ENCODE results near the gene ZP4. TPM values are rescaled to one million over a fixed set of nuclear protein-coding genes. Genes with fewer than 3 reads are reported as not detected.

Gene ZP4
- total and polyA plus RNA-seq, 2 of the 8 experiments (the other 6 are each of a cell fraction or from before 2014, with no cell fraction given), result not detected

DNA sequence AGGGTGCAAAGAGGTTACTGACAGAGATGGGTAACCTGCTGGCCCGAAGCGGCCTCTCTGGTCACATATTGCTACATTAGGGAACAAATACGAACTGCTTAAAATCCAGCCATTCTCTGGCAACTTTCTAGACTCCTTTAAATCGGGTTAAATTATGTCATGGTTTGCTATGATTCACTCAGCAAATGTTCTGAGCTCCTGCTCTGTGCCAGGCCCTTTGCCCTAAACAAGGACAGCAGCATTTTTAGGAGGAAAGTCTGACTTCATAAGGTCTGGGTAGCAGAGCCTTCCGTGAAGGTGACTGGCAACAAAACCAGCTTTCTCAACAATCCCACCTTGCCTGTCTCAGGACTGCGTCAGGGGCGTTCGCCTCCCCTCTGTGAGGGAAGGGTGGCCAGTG is 15.4 kb downstream of the ZP4 start:
- FAIRE-seq, result no peak
- TF ChIP-seq KDM4A (IDR thresholded peaks at IDR 0.05; ENCODE audit: low read depth, low read length, severe bottlenecking), result no peak
- no peak for TF ChIP-seq SP2 (IDR thresholded peaks at IDR 0.05; ENCODE audit: low read length)
- TF ChIP-seq, protein P1, sequence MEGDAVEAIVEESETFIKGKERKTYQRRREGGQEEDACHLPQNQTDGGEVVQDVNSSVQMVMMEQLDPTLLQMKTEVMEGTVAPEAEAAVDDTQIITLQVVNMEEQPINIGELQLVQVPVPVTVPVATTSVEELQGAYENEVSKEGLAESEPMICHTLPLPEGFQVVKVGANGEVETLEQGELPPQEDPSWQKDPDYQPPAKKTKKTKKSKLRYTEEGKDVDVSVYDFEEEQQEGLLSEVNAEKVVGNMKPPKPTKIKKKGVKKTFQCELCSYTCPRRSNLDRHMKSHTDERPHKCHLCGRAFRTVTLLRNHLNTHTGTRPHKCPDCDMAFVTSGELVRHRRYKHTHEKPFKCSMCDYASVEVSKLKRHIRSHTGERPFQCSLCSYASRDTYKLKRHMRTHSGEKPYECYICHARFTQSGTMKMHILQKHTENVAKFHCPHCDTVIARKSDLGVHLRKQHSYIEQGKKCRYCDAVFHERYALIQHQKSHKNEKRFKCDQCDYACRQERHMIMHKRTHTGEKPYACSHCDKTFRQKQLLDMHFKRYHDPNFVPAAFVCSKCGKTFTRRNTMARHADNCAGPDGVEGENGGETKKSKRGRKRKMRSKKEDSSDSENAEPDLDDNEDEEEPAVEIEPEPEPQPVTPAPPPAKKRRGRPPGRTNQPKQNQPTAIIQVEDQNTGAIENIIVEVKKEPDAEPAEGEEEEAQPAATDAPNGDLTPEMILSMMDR (IDR thresholded peaks at IDR 0.05; ENCODE audit: control extremely low read depth in 1 of 3, insufficient read depth in 1 of 3, low read depth in 1 of 3, low read length in 3 of 3), result no peak
- no peak for TF ChIP-seq FOSL1 (IDR thresholded peaks at IDR 0.05; ENCODE audit: insufficient read depth, low read depth, low read length)
- TF ChIP-seq CHD1 (IDR thresholded peaks at IDR 0.05; ENCODE audit: low read depth, low read length), result no peak
- no peak for TF ChIP-seq TEAD4 (IDR thresholded peaks at IDR 0.05; ENCODE audit: low read depth, low read length)
- no peak for TF ChIP-seq HDAC2 (IDR thresholded peaks at IDR 0.05; ENCODE audit: borderline replicate concordance in 1 of 2, low read depth in 2 of 2, low read length in 2 of 2)
- TF ChIP-seq GTF2F1 (IDR thresholded peaks at IDR 0.05; ENCODE audit: borderline replicate concordance, low read depth, low read length), result no peak
- no peak for TF ChIP-seq KDM5A (IDR thresholded peaks at IDR 0.05; ENCODE audit: low read length)
- TF ChIP-seq SIX5 (IDR thresholded peaks at IDR 0.05; ENCODE audit: low read depth, low read length), result no peak
- TF ChIP-seq KDM1A (IDR thresholded peaks at IDR 0.05; ENCODE audit: borderline replicate concordance, low read length), result no peak
- no peak for TF ChIP-seq CTBP2 (IDR thresholded peaks at IDR 0.05; ENCODE audit: borderline replicate concordance, insufficient read depth, insufficient read length, low read length)

More for the DNA sequence above, 15.4 kb downstream of the ZP4 start:
- H4K8ac ChIP-seq (ENCODE audit: extremely low read depth, insufficient read depth, low read length), result no peak overlapping the region
- no peak overlapping the region for H4K5ac ChIP-seq (ENCODE audit: insufficient read length, low read depth, low read length)
- H3K27ac ChIP-seq (ENCODE audit: low read depth, low read length), result no peak overlapping the region
- 92% methylated on average over 8 of the region's 8 CpGs; no CpG with 5 or more reads in 1 of the 2 experiments for WGBS, 2 experiments (ENCODE audit: extremely low coverage in 1 of 2, insufficient coverage in 1 of 2, insufficient read length in 1 of 2, insufficient replicate concordance in 2 of 2, low coverage in 1 of 2, low lambda C conversion rate in 2 of 2, missing lambda C conversion rate in 1 of 2)
- H2AFZ ChIP-seq (ENCODE audit: low read length), result no peak overlapping the region
- no peak overlapping the region for H2BK5ac ChIP-seq (ENCODE audit: low read depth, low read length)
- H3K23me2 ChIP-seq (ENCODE audit: low read depth, low read length), result no peaks in the 10 kb centered on the region
- H3K79me1 ChIP-seq (ENCODE audit: low read depth, low read length), result no peaks in the 10 kb centered on the region
- no peaks in the 10 kb centered on the region for H4K20me1 ChIP-seq (replicated peaks in 1 of 2; ENCODE audit: control insufficient read depth in 1 of 2, insufficient read depth in 2 of 2, low read length in 2 of 2)
- H3K9me3 ChIP-seq (ENCODE audit: insufficient read depth in 2 of 2, low read depth in 1 of 2, low read length in 1 of 2), result no peaks in the 10 kb centered on the region
- ChIA-PET POLR2A (ENCODE audit: partially characterized antibody) (no interaction called here), CTCF (ENCODE audit: partially characterized antibody) (interaction anchor here (1.2 to 9.8 kb wide), 5 partner anchors 11 to 68 kb away, joined by 3 to 54 read pairs (median 7); no protein-coding TSS in a partner anchor)
- no peak overlapping the region for H2BK12ac ChIP-seq (ENCODE audit: low read depth, low read length)
- H3K4me1 ChIP-seq (replicated peaks in 1 of 4; ENCODE audit: control insufficient read depth in 3 of 4, insufficient read depth in 4 of 4, low read length in 3 of 4), result peaks cover 0 to 6% (median 2%) of the 10 kb centered on the region in 4 experiments; a peak in 3 of 7 replicates
- H3K36me3 ChIP-seq (ENCODE audit: control insufficient read depth in 2 of 4, insufficient read depth in 4 of 4, low read length in 3 of 4), result no peaks in the 10 kb centered on the region
- H3K27me3 ChIP-seq (replicated peaks in 1 of 4; ENCODE audit: control insufficient read depth in 3 of 4, extremely low read depth in 1 of 4, insufficient read depth in 3 of 4, low read length in 3 of 4), result no peaks in the 10 kb centered on the region
- no peak overlapping the region for H3K4me3 ChIP-seq (ENCODE audit: extremely low read depth in 1 of 4, insufficient read depth in 2 of 4, low read depth in 3 of 4, low read length in 4 of 4)
- no peak overlapping the region for H3K4me2 ChIP-seq (ENCODE audit: insufficient read depth in 1 of 2, low read depth in 2 of 2, low read length in 2 of 2)
- no peaks in the 10 kb centered on the region for H3K79me2 ChIP-seq (ENCODE audit: control insufficient read depth in 1 of 2, insufficient read depth in 2 of 2, low read length in 2 of 2)
- no peak overlapping the region for H3K18ac ChIP-seq (ENCODE audit: extremely low read depth, low read length)
- H3K9ac ChIP-seq (replicated peaks in 1 of 4; ENCODE audit: extremely low read depth in 1 of 4, low read depth in 3 of 4, low read length in 3 of 4), result no peak overlapping the region
- no peak overlapping the region for H3K23ac ChIP-seq (ENCODE audit: insufficient read length)
- H2BK20ac ChIP-seq (ENCODE audit: low read length), result no peak overlapping the region
- H4K91ac ChIP-seq (replicated peaks; ENCODE audit: insufficient read length, low read length), result no peak overlapping the region
- H2BK15ac ChIP-seq (ENCODE audit: low read length), result no peak overlapping the region
- no peak overlapping the region for H3K4ac ChIP-seq (replicated peaks; ENCODE audit: insufficient read length, low read depth, low read length)
- H2BK120ac ChIP-seq (replicated peaks; ENCODE audit: low read depth, low read length), result no peak overlapping the region
- no peak for DNase-seq (ENCODE audit: low read depth in 1 of 2, low spot score in 2 of 2)
- no peak overlapping the region for H3K56ac ChIP-seq (replicated peaks; ENCODE audit: insufficient read length, low read depth, low read length)
- no peak overlapping the region for H3K14ac ChIP-seq (ENCODE audit: insufficient read length)
- H2AK5ac ChIP-seq (ENCODE audit: low read depth, low read length), result no peak overlapping the region
